HEK293 (cell line): ENCODE measurements around the gene CREB3L1.

Experiments
- IKZF3 ChIP-seq: fragments of 450-650 bp; IDR thresholded peaks from 2 replicates; pipeline ENCODE4 v1.5.0; 2018; ENCODE audit warnings: missing biosample characterization, mild to moderate bottlenecking, missing genetic modification characterization, moderate library complexity
- KLF16 ChIP-seq: fragments of 450-650 bp; formaldehyde crosslinking; IDR thresholded peaks from 2 replicates; pipeline ENCODE4 v1.5.1; 2017; ENCODE audit warnings: missing biosample characterization, missing genetic modification characterization
- KLF7 ChIP-seq: fragments of 450-650 bp; formaldehyde crosslinking; IDR thresholded peaks from 2 replicates; pipeline ENCODE4 v1.5.1; 2016; ENCODE audit warnings: missing biosample characterization, missing genetic modification characterization, borderline replicate concordance
- KLF8 ChIP-seq: fragments of 450-650 bp; formaldehyde crosslinking; IDR thresholded peaks from 2 replicates; pipeline ENCODE4 v1.5.1; 2016; ENCODE audit warnings: missing biosample characterization, missing genetic modification characterization
- RBAK ChIP-seq: fragments of 450-650 bp; formaldehyde crosslinking; IDR thresholded peaks from 2 replicates; pipeline ENCODE4 v1.5.1; 2016; ENCODE audit warnings: missing biosample characterization, missing genetic modification characterization
- REPIN1 ChIP-seq: fragments of 450-650 bp; formaldehyde crosslinking; IDR thresholded peaks from 2 replicates; pipeline ENCODE4 v1.5.1; 2017; ENCODE audit warnings: missing biosample characterization, missing genetic modification characterization, low read depth
- SETDB1 ChIP-seq: IDR thresholded peaks from one replicate; pipeline ENCODE4 v1.6.1; 2017; ENCODE audit warnings: mild to moderate bottlenecking, low read length, moderate library complexity, mixed read lengths; ENCODE audit not compliant: insufficient read length
- SP3 ChIP-seq: fragments of 450-650 bp; formaldehyde crosslinking; IDR thresholded peaks from 2 replicates; pipeline ENCODE4 v1.5.1; 2016; ENCODE audit warnings: missing biosample characterization, missing genetic modification characterization
- WT1 ChIP-seq: fragments of 450-650 bp; formaldehyde crosslinking; IDR thresholded peaks from 2 replicates; pipeline ENCODE4 v1.5.1; 2016; ENCODE audit warnings: missing biosample characterization, missing genetic modification characterization
- YY2 ChIP-seq: fragments of 450-650 bp; formaldehyde crosslinking; IDR thresholded peaks from 2 replicates; pipeline ENCODE4 v1.5.1; 2016; ENCODE audit warnings: missing biosample characterization, missing genetic modification characterization
- ZBTB17 ChIP-seq: fragments of 450-650 bp; formaldehyde crosslinking; IDR thresholded peaks from 2 replicates; pipeline ENCODE4 v1.5.1; 2016; ENCODE audit warnings: missing biosample characterization, missing genetic modification characterization
- ZBTB26 ChIP-seq: fragments of 450-650 bp; formaldehyde crosslinking; optimal IDR thresholded peaks from 2 replicates; pipeline ENCODE3; 2016; ENCODE audit warnings: missing biosample characterization, mild to moderate bottlenecking, missing genetic modification characterization
- ZFP37 ChIP-seq: fragments of 450-650 bp; formaldehyde crosslinking; IDR thresholded peaks from 2 replicates; pipeline ENCODE4 v1.5.1; 2016; ENCODE audit warnings: missing biosample characterization, missing genetic modification characterization
- ZFP41 ChIP-seq: fragments of 450-650 bp; formaldehyde crosslinking; IDR thresholded peaks from 2 replicates; pipeline ENCODE4 v1.5.1; 2016; ENCODE audit warnings: missing biosample characterization, missing genetic modification characterization, borderline replicate concordance
- ZNF10 ChIP-seq: fragments of 450-650 bp; formaldehyde crosslinking; IDR thresholded peaks from 2 replicates; pipeline ENCODE4 v1.5.1; 2017; ENCODE audit warnings: missing biosample characterization, missing genetic modification characterization
- ZNF121 ChIP-seq: fragments of 450-650 bp; formaldehyde crosslinking; IDR thresholded peaks from 2 replicates; pipeline ENCODE4 v1.5.1; 2016; ENCODE audit warnings: missing biosample characterization, missing genetic modification characterization
- ZNF140 ChIP-seq: fragments of 450-650 bp; formaldehyde crosslinking; IDR thresholded peaks from 2 replicates; pipeline ENCODE4 v1.5.1; 2016; ENCODE audit warnings: missing biosample characterization, missing genetic modification characterization
- ZNF184 ChIP-seq: fragments of 450-650 bp; IDR thresholded peaks from 2 replicates; pipeline ENCODE4 v1.5.1; 2018; ENCODE audit warnings: missing biosample characterization, mild to moderate bottlenecking, missing genetic modification characterization
- ZNF2 ChIP-seq: fragments of 450-650 bp; formaldehyde crosslinking; IDR thresholded peaks from 2 replicates; pipeline ENCODE4 v1.5.1; 2016; ENCODE audit warnings: missing biosample characterization, missing genetic modification characterization
- ZNF221 ChIP-seq: fragments of 450-650 bp; formaldehyde crosslinking; IDR thresholded peaks from 2 replicates; pipeline ENCODE4 v1.5.1; 2017; ENCODE audit warnings: missing biosample characterization, missing genetic modification characterization, borderline replicate concordance
- ZNF324 ChIP-seq: fragments of 450-650 bp; formaldehyde crosslinking; IDR thresholded peaks from 2 replicates; pipeline ENCODE4 v1.5.1; 2016; ENCODE audit warnings: missing biosample characterization, missing genetic modification characterization
- ZNF341 ChIP-seq: fragments of 450-650 bp; formaldehyde crosslinking; IDR thresholded peaks from 2 replicates; pipeline ENCODE4; 2016; ENCODE audit warnings: low read depth, missing biosample characterization, missing genetic modification characterization
- ZNF350 ChIP-seq: fragments of 450-650 bp; formaldehyde crosslinking; IDR thresholded peaks from 2 replicates; pipeline ENCODE4 v1.5.0; 2017; ENCODE audit warnings: missing biosample characterization, mild to moderate bottlenecking, missing genetic modification characterization
- ZNF391 ChIP-seq: fragments of 450-650 bp; formaldehyde crosslinking; IDR thresholded peaks from 2 replicates; pipeline ENCODE4 v1.5.1; 2016; ENCODE audit warnings: low read depth, missing biosample characterization, missing genetic modification characterization, borderline replicate concordance
- ZNF555 ChIP-seq: fragments of 450-650 bp; formaldehyde crosslinking; conservative IDR thresholded peaks from 2 replicates; pipeline ENCODE4 v1.5.1; 2017; ENCODE audit warnings: missing biosample characterization, mild to moderate bottlenecking, missing genetic modification characterization, inconsistent platforms
- ZNF624 ChIP-seq: fragments of 450-650 bp; formaldehyde crosslinking; IDR thresholded peaks from 2 replicates; pipeline ENCODE4 v1.5.1; 2017; ENCODE audit warnings: missing biosample characterization, missing genetic modification characterization
- ZNF629 ChIP-seq: fragments of 450-650 bp; formaldehyde crosslinking; IDR thresholded peaks from 2 replicates; pipeline ENCODE4 v1.5.1; 2017; ENCODE audit warnings: missing biosample characterization, missing genetic modification characterization
- ZNF830 ChIP-seq: fragments of 450-650 bp; IDR thresholded peaks from 2 replicates; pipeline ENCODE4 v1.5.0; 2018; ENCODE audit warnings: missing biosample characterization, missing genetic modification characterization, low read depth, mild to moderate bottlenecking, moderate library complexity
- ZNF843 ChIP-seq: fragments of 450-650 bp; formaldehyde crosslinking; IDR thresholded peaks from 2 replicates; pipeline ENCODE4 v1.5.1; 2016; ENCODE audit warnings: missing biosample characterization, missing genetic modification characterization
- TF ChIP-seq, protein P1 (sequence below): fragments of 450-650 bp; formaldehyde crosslinking; IDR thresholded peaks from 2 replicates; pipeline ENCODE4 v1.5.1; 2016; ENCODE audit warnings: missing biosample characterization, missing genetic modification characterization
- TF ChIP-seq, protein P2 (sequence below): fragments of 450-650 bp; formaldehyde crosslinking; IDR thresholded peaks from 2 replicates; pipeline ENCODE4 v1.5.1; 2016; ENCODE audit warnings: missing biosample characterization, missing genetic modification characterization
- TF ChIP-seq, protein P3 (sequence below): fragments of 450-650 bp; formaldehyde crosslinking; IDR thresholded peaks from 2 replicates; pipeline ENCODE4 v1.5.1; 2016; ENCODE audit warnings: missing biosample characterization, missing genetic modification characterization
- TF ChIP-seq, protein P4 (sequence below): fragments of 450-650 bp; formaldehyde crosslinking; IDR thresholded peaks from 2 replicates; pipeline ENCODE4 v1.5.1; 2016; ENCODE audit warnings: missing biosample characterization, missing genetic modification characterization

The CREB3L1 gene

DNA sequence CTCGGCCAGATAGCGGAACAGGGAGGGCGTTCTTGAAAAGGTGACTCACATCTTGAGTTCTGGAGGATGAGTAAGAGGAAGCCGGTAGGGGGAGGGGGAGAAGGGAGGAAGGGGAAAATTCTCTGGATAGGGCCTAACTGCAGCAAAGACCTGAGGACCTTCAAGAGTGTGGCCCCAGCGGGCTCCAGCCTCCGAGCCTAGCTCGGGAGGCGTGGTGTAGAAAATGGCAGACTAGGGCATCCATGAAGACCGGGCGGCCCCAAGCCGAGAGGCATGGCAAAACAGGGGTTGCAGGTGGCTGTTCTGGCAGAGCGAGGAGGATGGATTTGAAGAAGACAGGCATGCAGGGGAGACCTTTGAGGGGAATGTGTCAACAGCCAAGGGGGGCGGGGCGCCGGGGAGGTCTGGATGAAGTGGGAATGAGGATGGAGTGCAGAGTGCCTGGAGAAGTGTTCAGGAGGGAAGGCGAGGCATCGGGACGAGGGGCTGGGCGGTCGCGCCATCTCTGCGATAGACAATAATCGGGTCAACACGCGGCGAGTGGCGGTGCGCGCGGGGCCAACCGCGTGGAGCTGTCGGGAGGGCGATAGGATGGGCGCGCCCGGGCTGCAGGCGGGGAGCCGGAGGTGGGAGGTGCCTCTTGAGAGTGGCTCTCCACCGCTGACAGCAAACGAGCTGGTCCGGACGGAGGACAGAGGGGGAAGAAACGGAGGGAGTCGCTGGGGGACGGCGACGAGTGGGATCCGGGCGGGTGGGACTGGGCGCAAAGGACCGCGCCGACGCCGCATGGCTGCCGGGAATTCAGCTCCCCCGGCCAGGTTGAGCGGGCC is 40.0 kb upstream of the CREB3L1 start (continued):
- TF ChIP-seq ZNF350 (tag by site-specific recombination) = no peak
- TF ChIP-seq, protein P1, sequence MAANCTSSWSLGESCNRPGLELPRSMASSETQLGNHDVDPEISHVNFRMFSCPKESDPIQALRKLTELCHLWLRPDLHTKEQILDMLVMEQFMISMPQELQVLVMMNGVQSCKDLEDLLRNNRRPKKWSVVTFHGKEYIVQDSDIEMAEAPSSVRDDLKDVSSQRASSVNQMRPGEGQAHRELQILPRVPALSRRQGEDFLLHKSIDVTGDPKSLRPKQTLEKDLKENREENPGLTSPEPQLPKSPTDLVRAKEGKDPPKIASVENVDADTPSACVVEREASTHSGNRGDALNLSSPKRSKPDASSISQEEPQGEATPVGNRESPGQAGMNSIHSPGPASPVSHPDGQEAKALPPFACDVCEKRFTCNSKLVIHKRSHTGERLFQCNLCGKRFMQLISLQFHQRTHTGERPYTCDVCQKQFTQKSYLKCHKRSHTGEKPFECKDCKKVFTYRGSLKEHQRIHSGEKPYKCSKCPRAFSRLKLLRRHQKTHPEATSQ (tag by site-specific recombination) = peak; percentile 47; the same call in 1 of the 2 replicates
- TF ChIP-seq ZNF140 (tag by site-specific recombination) = no peak
- TF ChIP-seq SETDB1 = no peak
- no peak for TF ChIP-seq ZNF555 (tag by site-specific recombination)
- peak; percentile 73 for TF ChIP-seq KLF16 (tag by site-specific recombination)
- TF ChIP-seq, protein P2, sequence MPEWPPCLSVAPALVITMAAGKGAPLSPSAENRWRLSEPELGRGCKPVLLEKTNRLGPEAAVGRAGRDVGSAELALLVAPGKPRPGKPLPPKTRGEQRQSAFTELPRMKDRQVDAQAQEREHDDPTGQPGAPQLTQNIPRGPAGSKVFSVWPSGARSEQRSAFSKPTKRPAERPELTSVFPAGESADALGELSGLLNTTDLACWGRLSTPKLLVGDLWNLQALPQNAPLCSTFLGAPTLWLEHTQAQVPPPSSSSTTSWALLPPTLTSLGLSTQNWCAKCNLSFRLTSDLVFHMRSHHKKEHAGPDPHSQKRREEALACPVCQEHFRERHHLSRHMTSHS (tag by site-specific recombination) = no peak; the same call in 1 of the 2 replicates
- TF ChIP-seq ZNF830 = no peak
- peak; percentile 99 for TF ChIP-seq ZBTB17
- TF ChIP-seq ZNF184 = no peak
- peak; percentile 98 for TF ChIP-seq ZNF341 (tag by site-specific recombination)
- no peak for TF ChIP-seq ZNF624 (tag by site-specific recombination)
- peak; percentile 69 for TF ChIP-seq KLF8 (tag by site-specific recombination)
- TF ChIP-seq ZFP41 (tag by site-specific recombination) = no peak
- TF ChIP-seq ZNF324 (tag by site-specific recombination) = peak; percentile 20; the same call in 1 of the 2 replicates
- TF ChIP-seq, protein P3, sequence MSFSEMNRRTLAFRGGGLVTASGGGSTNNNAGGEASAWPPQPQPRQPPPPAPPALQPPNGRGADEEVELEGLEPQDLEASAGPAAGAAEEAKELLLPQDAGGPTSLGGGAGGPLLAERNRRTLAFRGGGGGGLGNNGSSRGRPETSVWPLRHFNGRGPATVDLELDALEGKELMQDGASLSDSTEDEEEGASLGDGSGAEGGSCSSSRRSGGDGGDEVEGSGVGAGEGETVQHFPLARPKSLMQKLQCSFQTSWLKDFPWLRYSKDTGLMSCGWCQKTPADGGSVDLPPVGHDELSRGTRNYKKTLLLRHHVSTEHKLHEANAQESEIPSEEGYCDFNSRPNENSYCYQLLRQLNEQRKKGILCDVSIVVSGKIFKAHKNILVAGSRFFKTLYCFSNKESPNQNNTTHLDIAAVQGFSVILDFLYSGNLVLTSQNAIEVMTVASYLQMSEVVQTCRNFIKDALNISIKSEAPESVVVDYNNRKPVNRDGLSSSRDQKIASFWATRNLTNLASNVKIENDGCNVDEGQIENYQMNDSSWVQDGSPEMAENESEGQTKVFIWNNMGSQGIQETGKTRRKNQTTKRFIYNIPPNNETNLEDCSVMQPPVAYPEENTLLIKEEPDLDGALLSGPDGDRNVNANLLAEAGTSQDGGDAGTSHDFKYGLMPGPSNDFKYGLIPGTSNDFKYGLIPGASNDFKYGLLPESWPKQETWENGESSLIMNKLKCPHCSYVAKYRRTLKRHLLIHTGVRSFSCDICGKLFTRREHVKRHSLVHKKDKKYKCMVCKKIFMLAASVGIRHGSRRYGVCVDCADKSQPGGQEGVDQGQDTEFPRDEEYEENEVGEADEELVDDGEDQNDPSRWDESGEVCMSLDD (tag by site-specific recombination) = peak; percentile 82
- no peak for TF ChIP-seq ZNF221 (tag by site-specific recombination)
- TF ChIP-seq RBAK (tag by site-specific recombination) = no peak
- TF ChIP-seq ZNF10 = no peak
- 0 out of 2 replicates have a peak, but pooled peaks have one; percentile 45 for TF ChIP-seq KLF7
- peak; percentile 84 for TF ChIP-seq ZFP37 (tag by site-specific recombination)
- TF ChIP-seq, protein P4, sequence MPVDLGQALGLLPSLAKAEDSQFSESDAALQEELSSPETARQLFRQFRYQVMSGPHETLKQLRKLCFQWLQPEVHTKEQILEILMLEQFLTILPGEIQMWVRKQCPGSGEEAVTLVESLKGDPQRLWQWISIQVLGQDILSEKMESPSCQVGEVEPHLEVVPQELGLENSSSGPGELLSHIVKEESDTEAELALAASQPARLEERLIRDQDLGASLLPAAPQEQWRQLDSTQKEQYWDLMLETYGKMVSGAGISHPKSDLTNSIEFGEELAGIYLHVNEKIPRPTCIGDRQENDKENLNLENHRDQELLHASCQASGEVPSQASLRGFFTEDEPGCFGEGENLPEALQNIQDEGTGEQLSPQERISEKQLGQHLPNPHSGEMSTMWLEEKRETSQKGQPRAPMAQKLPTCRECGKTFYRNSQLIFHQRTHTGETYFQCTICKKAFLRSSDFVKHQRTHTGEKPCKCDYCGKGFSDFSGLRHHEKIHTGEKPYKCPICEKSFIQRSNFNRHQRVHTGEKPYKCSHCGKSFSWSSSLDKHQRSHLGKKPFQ = 0 out of 2 replicates have a peak, but pooled peaks have one; percentile 10
- no peak for TF ChIP-seq ZNF121 (tag by site-specific recombination)
- TF ChIP-seq ZNF843 (tag by site-specific recombination) = peak; percentile 46; the same call in 1 of the 2 replicates
- 0 out of 2 replicates have a peak, but pooled peaks have one; percentile 5 for TF ChIP-seq IKZF3 (tag by site-specific recombination)
- peak; percentile 82 for TF ChIP-seq SP3 (tag by site-specific recombination)
- peak; percentile 91 for TF ChIP-seq ZBTB26 (tag by site-specific recombination)
- TF ChIP-seq REPIN1 = 0 out of 2 replicates have a peak, but pooled peaks have one; percentile 9
- peak; percentile 72 for TF ChIP-seq YY2 (tag by site-specific recombination)
- peak; percentile 81 for TF ChIP-seq ZNF629 (tag by site-specific recombination)
- TF ChIP-seq ZNF391 (tag by site-specific recombination) = no peak
- TF ChIP-seq WT1 = peak; percentile 60
- peak; percentile 74; the same call in 1 of the 2 replicates for TF ChIP-seq ZNF2 (tag by site-specific recombination)
